Natural killer cell (primary cell): ENCODE results near the gene BCL2L13. TPM values are rescaled to one million over a fixed set of nuclear protein-coding genes. Genes with fewer than 3 reads are reported as not detected.

Experiments used
- ATAC-seq, 3 donors: fragments of 150-1000 bp in 2 of 3; fragments of 200-7000 bp in 1 of 3; cut with Tn5 transposase; 1 replicate in 1 of 3; 2 replicates in 2 of 3; pipeline ENCODE4 v1.10.0; 2021; ENCODE audit warnings: mild to moderate bottlenecking in 2 of 3, moderate library complexity in 2 of 3
- DNase-seq, 2 donors: peaks; one replicate each; pipeline versions ENCODE4 v3.0.0 to v3.0.0-alpha.2; 2013 to 2021; ENCODE audit warnings: mixed read lengths in 1 of 2
- H3K27ac ChIP-seq: one replicate; pipeline ENCODE4 v1.5.1; 2013; ENCODE audit warnings: mild to moderate bottlenecking, low read length
- H3K27me3 ChIP-seq: one replicate; pipeline ENCODE4 v1.6.1; 2013; ENCODE audit warnings: low read length; ENCODE audit not compliant: control insufficient read depth, insufficient read depth
- H3K36me3 ChIP-seq: one replicate; pipeline ENCODE4 v1.6.1; 2013; ENCODE audit warnings: low read length; ENCODE audit not compliant: control insufficient read depth, insufficient read depth
- H3K4me1 ChIP-seq: one replicate; pipeline ENCODE4 v1.6.1; 2013; ENCODE audit warnings: low read length; ENCODE audit not compliant: control insufficient read depth, insufficient read depth
- H3K4me3 ChIP-seq: one replicate; pipeline ENCODE4 v1.5.1; 2013; ENCODE audit warnings: low read length
- H3K9me3 ChIP-seq: one replicate; pipeline ENCODE4 v1.6.1; 2013; ENCODE audit warnings: low read length; ENCODE audit not compliant: control insufficient read depth, insufficient read depth
- H3K27ac Mint-ChIP-seq, 2 donors: one replicate each; pipeline ENCODE4 v1.8.0; 2022; ENCODE audit warnings: mild to moderate bottlenecking in 2 of 2, mixed read lengths in 2 of 2, moderate library complexity in 1 of 2
- H3K27me3 Mint-ChIP-seq, 2 donors: one replicate each; pipeline ENCODE4 v1.8.0; 2022; ENCODE audit warnings: low read depth in 2 of 2, mixed read lengths in 2 of 2
- H3K36me3 Mint-ChIP-seq: one replicate; pipeline ENCODE4 v1.8.0; 2022; ENCODE audit warnings: mixed read lengths
- H3K4me1 Mint-ChIP-seq, 2 donors: one replicate each; pipeline ENCODE4 v1.8.0; 2022; ENCODE audit warnings: mixed read lengths in 2 of 2
- H3K4me3 Mint-ChIP-seq: one replicate; pipeline ENCODE4 v1.8.0; 2022; ENCODE audit warnings: mild to moderate bottlenecking, moderate library complexity, mixed read lengths
- H3K9me3 Mint-ChIP-seq, 2 donors: one replicate each; pipeline ENCODE4 v1.8.0; 2022; ENCODE audit warnings: mixed read lengths in 2 of 2
- CTCF ChIP-seq: fragments of 200-600 bp; IDR thresholded peaks from one replicate; pipeline ENCODE4 v1.8.0; 2022; ENCODE audit warnings: antibody characterized with exemption
- WGBS: methylation state at CpG from one replicate; pipeline ENCODE4 v1.1.7; 2013; ENCODE audit warnings: missing lambda C conversion rate; ENCODE audit not compliant: insufficient coverage; 5-methylcytosine and 5-hydroxymethylcytosine counted together
- intact Hi-C: fragments of 100-400 bp; cut with micrococcal nuclease; formaldehyde crosslinking; loops from one replicate; pipeline ENCODE4 v1.14.2; 2022
- total RNA-seq, 4 donors: library from RNA; stranded (reverse); fragments of 120-200 nt in 1 of 4; gene quantifications; one replicate each; pipeline versions ENCODE4 v1.2.3 to v1.2.4, GENCODE V29; 2013 to 2022

BCL2L13 gene
- total RNA-seq, 3 donors from 2014 or later (not counting 1 experiment from before 2014, with no cell fraction given): 19.1 to 28.7 (median 23.3) TPM

GRCh38 chr22:17729561-17729960 lies 91.0 kb downstream of the BCL2L13 start:
- Histone ChIP-seq H3K27ac (no peak overlapping the region), H3K4me3 (no peak overlapping the region), H3K36me3 (peaks cover 42% of the 10 kb centered on the region), H3K27me3 (no peaks in the 10 kb centered on the region), H3K4me1 (peaks cover 20% of the 10 kb centered on the region), H3K9me3 (no peaks in the 10 kb centered on the region)
- intact Hi-C loops: no loop called here
- ATAC-seq (no peak), DNase-seq (no peak)
- Mint-ChIP-seq H3K9me3 (no peaks in the 10 kb centered on the region), H3K27ac (peak overlapping the region in 1 of 2 donors; percentile 9), H3K4me3 (no peak overlapping the region), H3K4me1 (peaks cover 22 to 23% of the 10 kb centered on the region in 2 donors), H3K36me3 (peaks cover 23% of the 10 kb centered on the region), H3K27me3 (no peaks in the 10 kb centered on the region)
- 92% methylated on average over 5 of the region's 6 CpGs for WGBS
- TF ChIP-seq CTCF: no peak

- Histone ChIP-seq H3K9me3 (no peaks in the 10 kb centered on the region), H3K36me3 (peaks cover 48% of the 10 kb centered on the region), H3K27me3 (no peaks in the 10 kb centered on the region), H3K27ac (no peak overlapping the region), H3K4me1 (peaks cover 22% of the 10 kb centered on the region), H3K4me3 (no peak overlapping the region)
- ATAC-seq (no peak), DNase-seq (no peak)
- Mint-ChIP-seq H3K27ac (peak overlapping the region; percentile 56 to 81), H3K4me3 (no peak overlapping the region), H3K9me3 (no peaks in the 10 kb centered on the region), H3K27me3 (no peaks in the 10 kb centered on the region), H3K36me3 (peaks cover 17% of the 10 kb centered on the region), H3K4me1 (peaks cover 16 to 20% of the 10 kb centered on the region in 2 donors)
- no peak for TF ChIP-seq CTCF
- 92% methylated on average over 2 of the region's 2 CpGs for WGBS
- intact Hi-C loops: no loop called here
Measured at GRCh38 chr22:17732251-17732854, 93.8 kb downstream of the BCL2L13 start.

- ATAC-seq (no peak), DNase-seq (no peak)
- peaks cover 16 to 20% of the 10 kb centered on the region in 2 donors for H3K4me1 Mint-ChIP-seq
- no peak for TF ChIP-seq CTCF
- no peak overlapping the region for H3K4me3 Mint-ChIP-seq
- H3K9me3 Mint-ChIP-seq: no peaks in the 10 kb centered on the region
- WGBS: 100% methylated on average over 2 of the region's 3 CpGs
- intact Hi-C loops: no loop called here
- Histone ChIP-seq H3K4me3 (no peak overlapping the region), H3K36me3 (peaks cover 52% of the 10 kb centered on the region), H3K9me3 (no peaks in the 10 kb centered on the region), H3K4me1 (peaks cover 21% of the 10 kb centered on the region), H3K27me3 (no peaks in the 10 kb centered on the region), H3K27ac (peak overlapping the region; percentile 96)
- H3K27me3 Mint-ChIP-seq: no peaks in the 10 kb centered on the region
- peaks cover 16% of the 10 kb centered on the region for H3K36me3 Mint-ChIP-seq
- peak overlapping the region; percentile 56 to 81 for H3K27ac Mint-ChIP-seq
Measured at GRCh38 chr22:17733466-17733865, 94.9 kb downstream of the BCL2L13 start.

- no peak for TF ChIP-seq CTCF
- Histone ChIP-seq H3K36me3 (peaks cover 59% of the 10 kb centered on the region), H3K27me3 (no peaks in the 10 kb centered on the region), H3K4me1 (peaks cover 21% of the 10 kb centered on the region), H3K9me3 (no peaks in the 10 kb centered on the region), H3K27ac (peak overlapping the region; percentile 96), H3K4me3 (no peak overlapping the region)
- H3K27me3 Mint-ChIP-seq: no peaks in the 10 kb centered on the region
- H3K4me1 Mint-ChIP-seq: peaks cover 16 to 20% of the 10 kb centered on the region in 2 donors
- H3K9me3 Mint-ChIP-seq: no peaks in the 10 kb centered on the region
- ATAC-seq (peak; percentile 63 to 82 (median 81)), DNase-seq (peak in 1 of 2 donors; percentile 33)
- H3K4me3 Mint-ChIP-seq: no peak overlapping the region
- peaks cover 16% of the 10 kb centered on the region for H3K36me3 Mint-ChIP-seq
- WGBS: 0% methylated on average over 4 of the region's 4 CpGs
- H3K27ac Mint-ChIP-seq: peak overlapping the region; percentile 56 to 81
- intact Hi-C loops: no loop called here
Measured at GRCh38 chr22:17734187-17734586, 95.6 kb downstream of the BCL2L13 start.
